Prostate gland (tissue), 2 donors: ENCODE data around the gene TSHZ1. TPM values are rescaled to one million over a fixed set of nuclear protein-coding genes. Genes with fewer than 3 reads are reported as not detected.

Source experiments
- DNase-seq: peaks from one replicate; pipeline ENCODE4 v3.0.0-alpha.2; 2019; ENCODE audit warnings: low spot score
- H3K27ac ChIP-seq, 2 donors: fragments of 200-600 bp; sonication (generic); 2 replicates each; pipeline ENCODE4 v1.5.1; 2017 to 2019
- H3K27me3 ChIP-seq: fragments of 200-600 bp; sonication (generic); replicated peaks from 2 replicates; pipeline ENCODE4 v1.5.1; 2019; ENCODE audit not compliant: insufficient read depth
- H3K36me3 ChIP-seq, 2 donors: fragments of 200-600 bp; sonication (generic); 1 replicate in 1 of 2; 2 replicates in 1 of 2; pipeline versions ENCODE4 v1.5.1 to v1.8.1; 2017 to 2019
- H3K4me1 ChIP-seq: fragments of 200-600 bp; sonication (generic); replicated peaks from 2 replicates; pipeline ENCODE4 v1.5.1; 2019
- H3K4me3 ChIP-seq, 2 donors: fragments of 200-600 bp; sonication (generic); 2 replicates each; pipeline ENCODE4 v1.5.1; 2017 to 2019
- H3K9me3 ChIP-seq: fragments of 200-600 bp; sonication (generic); 2 replicates; pipeline ENCODE4 v1.5.1; 2017
- POLR2A ChIP-seq: fragments of 450-650 bp; IDR thresholded peaks from one replicate; pipeline ENCODE4 v1.6.1; 2016; ENCODE audit warnings: antibody characterized with exemption, mild to moderate bottlenecking
- POLR2AphosphoS5 ChIP-seq: sonication (generic); formaldehyde crosslinking; IDR thresholded peaks from one replicate; pipeline ENCODE4 v1.6.1; 2017; ENCODE audit warnings: antibody characterized with exemption
- WGBS: methylation state at CpG from one replicate; pipeline ENCODE4 v1.1.5; 2018; 5-methylcytosine and 5-hydroxymethylcytosine counted together
- intact Hi-C: fragments of 100-400 bp; cut with DNase I; formaldehyde crosslinking; loops from one replicate; pipeline ENCODE4 v1.14.2; 2022
- total RNA-seq, 2 donors: library from RNA; depleted of rRNA; stranded (reverse); fragments of >200 nt; gene quantifications; one replicate each; pipeline ENCODE4 v1.1.0, GENCODE V29; 2016
- TF ChIP-seq, protein P1 (sequence below), 4 experiments: fragments of 200-600 bp in 2 of 4; fragments of 450-650 bp in 2 of 4; sonication (generic) in 2 of 4; IDR thresholded peaks; 1 replicate in 3 of 4; 2 replicates in 1 of 4; pipeline ENCODE4 v1.5.1; 2016 to 2019; ENCODE audit warnings: antibody characterized with exemption in 4 of 4, mild to moderate bottlenecking in 2 of 4, moderate library complexity in 2 of 4

Gene TSHZ1
- total RNA-seq, 2 donors from 2014 or later: 18.2 to 48.6 TPM

DNA sequence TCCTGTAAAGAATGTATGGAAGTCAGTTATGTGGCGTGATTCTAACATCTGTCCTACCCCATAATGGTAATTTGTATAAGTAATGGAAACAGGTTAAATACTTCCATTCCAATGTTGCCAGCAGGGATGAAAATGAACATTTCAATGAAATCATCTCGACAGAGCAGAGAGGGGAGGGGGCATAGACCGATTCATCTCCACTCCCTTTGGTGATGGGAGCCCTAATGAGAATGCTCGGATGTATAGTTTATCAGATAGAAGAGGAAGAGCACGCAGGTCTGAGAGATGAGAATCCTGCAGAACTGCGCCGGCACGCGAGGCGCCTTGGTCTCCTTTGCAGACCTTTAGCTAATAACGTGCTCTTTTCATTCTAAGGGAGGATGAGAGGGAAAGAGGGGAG, 61.4 kb downstream of the TSHZ1 start:
- Histone ChIP-seq H3K36me3 (no peaks in the 10 kb centered on the region), H3K27ac (no peak overlapping the region), H3K4me3 (no peak overlapping the region), H3K27me3 (no peaks in the 10 kb centered on the region), H3K9me3 (no peaks in the 10 kb centered on the region), H3K4me1 (no peaks in the 10 kb centered on the region)
- TF ChIP-seq POLR2AphosphoS5: no peak
- TF ChIP-seq, protein P1, sequence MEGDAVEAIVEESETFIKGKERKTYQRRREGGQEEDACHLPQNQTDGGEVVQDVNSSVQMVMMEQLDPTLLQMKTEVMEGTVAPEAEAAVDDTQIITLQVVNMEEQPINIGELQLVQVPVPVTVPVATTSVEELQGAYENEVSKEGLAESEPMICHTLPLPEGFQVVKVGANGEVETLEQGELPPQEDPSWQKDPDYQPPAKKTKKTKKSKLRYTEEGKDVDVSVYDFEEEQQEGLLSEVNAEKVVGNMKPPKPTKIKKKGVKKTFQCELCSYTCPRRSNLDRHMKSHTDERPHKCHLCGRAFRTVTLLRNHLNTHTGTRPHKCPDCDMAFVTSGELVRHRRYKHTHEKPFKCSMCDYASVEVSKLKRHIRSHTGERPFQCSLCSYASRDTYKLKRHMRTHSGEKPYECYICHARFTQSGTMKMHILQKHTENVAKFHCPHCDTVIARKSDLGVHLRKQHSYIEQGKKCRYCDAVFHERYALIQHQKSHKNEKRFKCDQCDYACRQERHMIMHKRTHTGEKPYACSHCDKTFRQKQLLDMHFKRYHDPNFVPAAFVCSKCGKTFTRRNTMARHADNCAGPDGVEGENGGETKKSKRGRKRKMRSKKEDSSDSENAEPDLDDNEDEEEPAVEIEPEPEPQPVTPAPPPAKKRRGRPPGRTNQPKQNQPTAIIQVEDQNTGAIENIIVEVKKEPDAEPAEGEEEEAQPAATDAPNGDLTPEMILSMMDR (IDR thresholded peaks at IDR 0.05): no peak
- no peak for TF ChIP-seq POLR2A
- WGBS: 88% methylated on average over 11 of the region's 11 CpGs
- no peak for DNase-seq
- intact Hi-C loops: no loop called here

DNA sequence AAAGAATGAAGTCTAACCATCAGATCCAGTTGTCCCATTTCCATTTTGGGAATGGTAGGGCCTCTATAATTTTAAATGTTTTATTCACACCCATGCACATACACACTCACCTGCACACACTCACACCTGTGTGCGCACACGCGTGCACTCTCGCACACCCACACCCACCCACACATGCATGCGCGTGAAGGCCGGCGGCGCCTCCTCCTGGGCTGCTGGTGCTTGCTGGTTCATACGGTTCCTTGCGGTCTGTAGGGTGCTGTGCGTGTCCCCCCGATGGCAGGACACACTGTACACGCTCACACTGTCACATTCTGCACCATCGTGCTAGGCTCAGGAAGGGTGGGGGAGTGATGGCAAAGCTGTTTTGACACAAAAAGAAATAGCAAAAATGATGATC, 63.2 kb downstream of the TSHZ1 start:
- intact Hi-C loops: no loop called here
- no peak for DNase-seq
- Histone ChIP-seq H3K27ac (no peak overlapping the region), H3K27me3 (no peaks in the 10 kb centered on the region), H3K9me3 (no peaks in the 10 kb centered on the region), H3K4me3 (no peak overlapping the region), H3K36me3 (no peaks in the 10 kb centered on the region), H3K4me1 (no peaks in the 10 kb centered on the region)
- no peak for TF ChIP-seq POLR2A
- WGBS: 97% methylated on average over 15 of the region's 15 CpGs

DNA sequence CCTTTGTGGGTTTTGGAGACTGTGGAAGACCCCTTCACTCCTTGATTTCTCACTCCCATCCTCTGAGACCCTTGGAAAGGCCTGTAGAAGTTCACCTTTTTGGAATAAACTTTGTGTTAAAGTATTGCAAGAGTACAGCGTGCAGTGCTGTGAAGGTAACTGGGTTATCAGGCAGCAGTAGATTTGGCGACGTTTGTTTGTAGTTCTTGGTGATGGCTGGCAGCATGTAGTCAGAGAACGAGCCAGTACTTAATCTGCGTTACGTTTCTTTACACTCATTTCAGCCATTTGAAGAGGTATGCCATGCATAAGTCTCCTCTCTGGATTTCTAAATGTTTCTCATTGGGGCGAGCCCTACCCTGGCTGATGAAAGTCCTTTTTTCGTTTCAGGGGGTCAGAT, 64.6 kb downstream of the TSHZ1 start:
- Histone ChIP-seq H3K27ac (no peak overlapping the region), H3K9me3 (no peaks in the 10 kb centered on the region), H3K27me3 (no peaks in the 10 kb centered on the region), H3K4me3 (no peak overlapping the region), H3K36me3 (no peaks in the 10 kb centered on the region), H3K4me1 (no peaks in the 10 kb centered on the region)
- DNase-seq: no peak
- 95% methylated on average over 8 of the region's 8 CpGs for WGBS
- TF ChIP-seq POLR2A (no peak), POLR2AphosphoS5 (no peak)
- TF ChIP-seq, protein P1 (IDR thresholded peaks at IDR 0.05): no peak
- intact Hi-C loops: no loop called here

- Histone ChIP-seq H3K9me3 (no peaks in the 10 kb centered on the region), H3K27me3 (no peaks in the 10 kb centered on the region), H3K36me3 (no peaks in the 10 kb centered on the region), H3K27ac (no peak overlapping the region), H3K4me1 (no peaks in the 10 kb centered on the region), H3K4me3 (no peak overlapping the region)
- TF ChIP-seq, protein P1 (IDR thresholded peaks at IDR 0.05): no peak
- TF ChIP-seq POLR2A (no peak), POLR2AphosphoS5 (no peak)
- WGBS: 91% methylated on average over 16 of the region's 16 CpGs
- DNase-seq: no peak
- intact Hi-C loops: no loop called here
These were observed 66.4 kb downstream of the TSHZ1 start for GRCh38 chr18:75276818-75277609.

DNA sequence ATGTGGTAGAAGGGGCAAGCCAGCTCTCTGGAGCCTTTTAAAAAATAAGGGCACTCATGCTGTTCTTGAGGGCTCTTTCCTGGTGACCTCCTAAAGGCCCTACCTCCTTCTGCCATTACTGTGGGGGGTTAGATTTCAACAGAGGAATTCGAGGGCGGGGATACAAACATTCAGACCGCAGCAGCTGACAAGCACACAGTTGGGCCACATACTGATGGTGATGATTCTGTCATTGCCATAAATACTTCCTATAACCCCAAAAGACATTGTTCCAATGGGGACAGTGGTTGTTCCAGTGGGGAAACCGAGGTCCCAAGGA, 67.0 kb downstream of the TSHZ1 start:
- WGBS: 98% methylated on average over 4 of the region's 4 CpGs
- H3K4me1 ChIP-seq: no peaks in the 10 kb centered on the region

More for the DNA sequence above, 67.0 kb downstream of the TSHZ1 start:
- intact Hi-C loops: no loop called here
- TF ChIP-seq, protein P1 (IDR thresholded peaks at IDR 0.05): no peak
- no peak overlapping the region for H3K4me3 ChIP-seq
- H3K27me3 ChIP-seq: no peaks in the 10 kb centered on the region
- H3K9me3 ChIP-seq: no peaks in the 10 kb centered on the region
- H3K36me3 ChIP-seq: no peaks in the 10 kb centered on the region
- no peak for DNase-seq
- no peak overlapping the region for H3K27ac ChIP-seq
